GM23338 (cell line): ENCODE results near the gene VSIG10L. TPM values are rescaled to one million over a fixed set of nuclear protein-coding genes. Genes with fewer than 3 reads are reported as not detected.

ENCODE experiments used
- ATAC-seq: fragments of 200-7000 bp; cut with Tn5 transposase; 3 replicates; pipeline ENCODE4 v1.9.1; 2020
- DNase-seq: peaks from one replicate; pipeline ENCODE4 v3.0.0-alpha.2; 2015; ENCODE audit warnings: low spot score
- H2AFZ ChIP-seq: fragments of 200-600 bp; sonication (generic); 2 replicates; pipeline ENCODE4 v1.8.0; 2016; ENCODE audit warnings: antibody characterized with exemption, mild to moderate bottlenecking, moderate library complexity
- H3F3A ChIP-seq: fragments of 200-600 bp; sonication (generic); replicated peaks from 2 replicates; pipeline ENCODE4 v1.8.0; 2017; ENCODE audit warnings: antibody characterized with exemption, mixed run types, low read depth
- H3K27ac ChIP-seq: fragments of 200-600 bp; sonication (generic); 2 replicates; pipeline ENCODE4 v1.6.1; 2016; ENCODE audit warnings: low read depth
- H3K27me3 ChIP-seq: fragments of 200-600 bp; sonication (generic); 2 replicates; pipeline ENCODE4 v1.8.0; 2016; ENCODE audit warnings: mild to moderate bottlenecking, mixed run types, moderate library complexity; ENCODE audit not compliant: insufficient read depth
- H3K36me3 ChIP-seq: fragments of 200-600 bp; sonication (generic); 2 replicates; pipeline ENCODE4 v1.8.0; 2016; ENCODE audit warnings: mild to moderate bottlenecking; ENCODE audit not compliant: insufficient read depth
- H3K4me1 ChIP-seq: fragments of 200-600 bp; sonication (generic); 2 replicates; pipeline ENCODE4 v1.8.0; 2016; ENCODE audit warnings: mild to moderate bottlenecking, moderate library complexity; ENCODE audit not compliant: insufficient read depth
- H3K4me2 ChIP-seq: fragments of 200-600 bp; sonication (generic); 2 replicates; pipeline ENCODE4 v1.7.1; 2017; ENCODE audit warnings: mixed run types
- H3K4me3 ChIP-seq: fragments of 200-600 bp; sonication (generic); 2 replicates; pipeline ENCODE4 v1.6.1; 2016; ENCODE audit warnings: mixed run types
- H3K79me2 ChIP-seq: fragments of 200-600 bp; sonication (generic); replicated peaks from 2 replicates; pipeline ENCODE4 v1.8.0; 2017; ENCODE audit warnings: mild to moderate bottlenecking; ENCODE audit not compliant: insufficient read depth
- H3K9me2 ChIP-seq: fragments of 200-600 bp; sonication (generic); 2 replicates; pipeline ENCODE4 v1.8.0; 2017; ENCODE audit not compliant: insufficient read depth
- H4K20me1 ChIP-seq: fragments of 200-600 bp; sonication (generic); replicated peaks from 2 replicates; pipeline ENCODE4 v1.8.0; 2017; ENCODE audit warnings: mild to moderate bottlenecking; ENCODE audit not compliant: insufficient read depth
- H3K27ac Mint-ChIP-seq: 2 replicates; pipeline ENCODE4 v1.8.0; 2020; ENCODE audit warnings: inconsistent platforms, mild to moderate bottlenecking, moderate library complexity, mixed read lengths
- H3K27me3 Mint-ChIP-seq: 3 replicates; pipeline ENCODE4 v1.8.0; 2022; ENCODE audit warnings: low read depth, mild to moderate bottlenecking, moderate library complexity, mixed read lengths, inconsistent platforms; ENCODE audit not compliant: insufficient read depth, poor library complexity
- H3K36me3 Mint-ChIP-seq: 3 replicates; pipeline ENCODE4 v1.8.0; 2021; ENCODE audit warnings: low read depth, mild to moderate bottlenecking, inconsistent platforms, moderate library complexity, mixed read lengths
- H3K4me1 Mint-ChIP-seq: 3 replicates; pipeline ENCODE4 v1.8.0; 2020; ENCODE audit warnings: mild to moderate bottlenecking, inconsistent platforms, mixed read lengths
- H3K4me3 Mint-ChIP-seq: 3 replicates; pipeline ENCODE4 v1.8.0; 2021; ENCODE audit warnings: moderate library complexity, mild to moderate bottlenecking, inconsistent platforms, mixed read lengths
- H3K9me3 Mint-ChIP-seq: 3 replicates; pipeline ENCODE4 v1.8.0; 2020; ENCODE audit warnings: moderate library complexity, mild to moderate bottlenecking, inconsistent platforms, mixed read lengths
- CREB1 ChIP-seq: fragments of 250-450 bp; sonication (Bioruptor Pico); IDR thresholded peaks from 2 replicates; pipeline ENCODE4 v1.5.0; 2020; ENCODE audit warnings: low read depth, mild to moderate bottlenecking, moderate library complexity
- EZH2 ChIP-seq: fragments of 200-600 bp; sonication (generic); IDR thresholded peaks from one replicate; pipeline ENCODE4 v1.8.0; 2017; ENCODE audit warnings: antibody characterized with exemption, mild to moderate bottlenecking, low read depth; ENCODE audit not compliant: unreplicated experiment
- JUNB ChIP-seq: IDR thresholded peaks from one replicate; pipeline ENCODE4 v1.6.1; 2016; ENCODE audit warnings: antibody characterized with exemption; ENCODE audit not compliant: unreplicated experiment
- NANOG ChIP-seq: IDR thresholded peaks from 2 replicates; pipeline ENCODE4 v1.6.1; 2016; ENCODE audit warnings: antibody characterized with exemption, borderline replicate concordance
- STAT1 ChIP-seq: IDR thresholded peaks from one replicate; pipeline ENCODE4 v1.6.1; 2016; ENCODE audit warnings: antibody characterized with exemption; ENCODE audit not compliant: unreplicated experiment
- ZNF331 ChIP-seq: fragments of 250-450 bp; sonication (Bioruptor Pico); IDR thresholded peaks from 2 replicates; pipeline ENCODE4 v1.5.0; 2020; ENCODE audit warnings: low read depth, mild to moderate bottlenecking, moderate library complexity
- polyA plus RNA-seq: library from polyadenylated mRNA; unstranded; fragments of >200 nt; fragmentation: Nextera tagmentation; extraction: Ambion mirVana; gene quantifications from 2 replicates; pipeline ENCODE4 v1.2.1, GENCODE V29; 2016
- total RNA-seq: library from RNA; depleted of rRNA; stranded (reverse); fragments of >200 nt; shearing (Covaris generic); gene quantifications from 2 replicates; pipeline ENCODE4 v1.2.3, GENCODE V29; 2014
- TF ChIP-seq, protein P1 (sequence below): IDR thresholded peaks from one replicate; pipeline ENCODE4 v1.6.1; 2018; ENCODE audit warnings: antibody characterized with exemption; ENCODE audit not compliant: unreplicated experiment
- TF ChIP-seq, protein P2 (sequence below), 2 experiments: fragments of 200-600 bp in 1 of 2; sonication (generic) in 1 of 2; conservative IDR thresholded peaks; 2 replicates each; pipeline versions ENCODE4 v1.5.1 to v1.6.1; 2016 to 2017; ENCODE audit warnings: antibody characterized with exemption in 2 of 2, low read depth in 2 of 2, mild to moderate bottlenecking in 2 of 2, moderate library complexity in 1 of 2

Gene VSIG10L
- total and polyA plus RNA-seq, 2 experiments from 2014 or later = 9.6 to 10.4 TPM

DNA sequence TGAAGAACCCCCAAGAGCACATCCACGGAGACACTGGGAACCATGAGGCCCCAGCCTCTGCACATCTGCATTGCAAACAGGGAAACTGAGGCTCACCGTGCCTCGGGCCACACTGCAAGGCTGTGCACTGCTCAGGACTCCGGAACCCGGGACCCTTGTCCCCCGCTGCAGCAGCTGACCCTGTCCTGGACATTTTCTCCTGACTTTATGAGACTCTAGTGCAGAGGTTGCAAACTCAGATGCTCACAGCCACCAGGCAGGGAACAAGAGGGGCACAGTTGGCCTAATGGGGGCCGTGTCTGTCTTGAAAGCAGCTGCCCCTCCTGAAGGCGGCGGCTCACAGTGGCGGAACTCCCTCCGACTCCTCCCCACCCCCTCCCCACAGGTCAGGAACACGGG is 47.0 kb downstream of the VSIG10L start (continued):
- no peak for TF ChIP-seq JUNB
- TF ChIP-seq ZNF331 (CRISPR knock-in tag) = no peak
- no peak for TF ChIP-seq CREB1 (CRISPR knock-in tag)

DNA sequence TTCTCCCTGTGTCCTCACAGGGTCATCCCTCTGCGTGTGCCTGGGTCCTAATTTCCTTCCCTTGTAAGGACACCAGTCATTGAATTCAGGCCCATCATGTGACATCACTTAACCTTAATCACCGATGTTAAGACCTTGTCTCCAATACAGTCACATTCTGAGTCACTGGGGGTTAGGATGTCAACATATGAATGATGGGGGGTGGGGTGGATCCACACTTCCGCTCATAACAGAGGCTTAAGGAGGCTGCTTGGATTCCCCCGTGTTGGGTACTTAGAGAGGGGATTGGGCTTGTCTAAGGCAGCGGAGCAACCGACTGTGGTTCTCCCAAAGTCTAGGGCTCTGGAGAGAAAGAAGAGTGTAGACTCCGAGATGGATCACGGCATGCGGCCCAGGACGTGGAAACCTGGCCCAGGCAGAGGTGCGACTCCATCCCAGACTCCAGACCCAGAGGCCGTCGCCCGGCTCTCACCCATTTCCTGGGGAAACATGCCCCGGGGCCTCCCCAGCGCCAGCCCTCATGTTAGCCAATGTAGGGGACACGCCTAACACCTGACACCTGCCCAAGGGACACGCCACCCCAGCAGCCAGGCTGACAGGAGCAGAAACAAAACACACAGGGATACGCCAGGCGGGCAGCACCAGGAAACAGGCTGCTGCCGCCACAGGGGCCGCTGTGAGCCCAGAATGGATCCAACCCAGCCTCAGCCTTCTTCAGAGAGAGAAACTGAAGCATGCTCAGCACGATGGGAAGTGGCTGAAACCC is 47.5 kb downstream of the VSIG10L start:
- ATAC-seq (peak; percentile 16), DNase-seq (peak; percentile 36)
- Histone ChIP-seq H4K20me1 (no peaks in the 10 kb centered on the region), H3K36me3 (no peaks in the 10 kb centered on the region; the same call in 1 of the 2 replicates), H3K4me1 (peaks cover 45% of the 10 kb centered on the region), H3K79me2 (no peaks in the 10 kb centered on the region), H3K4me3 (no peak overlapping the region; the same call in 1 of the 2 replicates), H3K27me3 (no peaks in the 10 kb centered on the region), H3K4me2 (peak overlapping the region; percentile 65), H3K27ac (peak overlapping the region; percentile 50; the same call in 1 of the 2 replicates), H3F3A (peaks cover 2% of the 10 kb centered on the region; the same call in 1 of the 2 replicates), H3K9me2 (peaks cover 10% of the 10 kb centered on the region; the same call in 1 of the 2 replicates), H2AFZ (peak overlapping the region; percentile 70)
- peaks cover 11% of the 10 kb centered on the region for H3K27me3 Mint-ChIP-seq
- H3K9me3 Mint-ChIP-seq = no peaks in the 10 kb centered on the region; the same call in 1 of the 3 replicates
- TF ChIP-seq STAT1 (no peak), NANOG (no peak), EZH2 (no peak)
- TF ChIP-seq, protein P1, sequence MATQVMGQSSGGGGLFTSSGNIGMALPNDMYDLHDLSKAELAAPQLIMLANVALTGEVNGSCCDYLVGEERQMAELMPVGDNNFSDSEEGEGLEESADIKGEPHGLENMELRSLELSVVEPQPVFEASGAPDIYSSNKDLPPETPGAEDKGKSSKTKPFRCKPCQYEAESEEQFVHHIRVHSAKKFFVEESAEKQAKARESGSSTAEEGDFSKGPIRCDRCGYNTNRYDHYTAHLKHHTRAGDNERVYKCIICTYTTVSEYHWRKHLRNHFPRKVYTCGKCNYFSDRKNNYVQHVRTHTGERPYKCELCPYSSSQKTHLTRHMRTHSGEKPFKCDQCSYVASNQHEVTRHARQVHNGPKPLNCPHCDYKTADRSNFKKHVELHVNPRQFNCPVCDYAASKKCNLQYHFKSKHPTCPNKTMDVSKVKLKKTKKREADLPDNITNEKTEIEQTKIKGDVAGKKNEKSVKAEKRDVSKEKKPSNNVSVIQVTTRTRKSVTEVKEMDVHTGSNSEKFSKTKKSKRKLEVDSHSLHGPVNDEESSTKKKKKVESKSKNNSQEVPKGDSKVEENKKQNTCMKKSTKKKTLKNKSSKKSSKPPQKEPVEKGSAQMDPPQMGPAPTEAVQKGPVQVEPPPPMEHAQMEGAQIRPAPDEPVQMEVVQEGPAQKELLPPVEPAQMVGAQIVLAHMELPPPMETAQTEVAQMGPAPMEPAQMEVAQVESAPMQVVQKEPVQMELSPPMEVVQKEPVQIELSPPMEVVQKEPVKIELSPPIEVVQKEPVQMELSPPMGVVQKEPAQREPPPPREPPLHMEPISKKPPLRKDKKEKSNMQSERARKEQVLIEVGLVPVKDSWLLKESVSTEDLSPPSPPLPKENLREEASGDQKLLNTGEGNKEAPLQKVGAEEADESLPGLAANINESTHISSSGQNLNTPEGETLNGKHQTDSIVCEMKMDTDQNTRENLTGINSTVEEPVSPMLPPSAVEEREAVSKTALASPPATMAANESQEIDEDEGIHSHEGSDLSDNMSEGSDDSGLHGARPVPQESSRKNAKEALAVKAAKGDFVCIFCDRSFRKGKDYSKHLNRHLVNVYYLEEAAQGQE = no peak
- TF ChIP-seq, protein P2, sequence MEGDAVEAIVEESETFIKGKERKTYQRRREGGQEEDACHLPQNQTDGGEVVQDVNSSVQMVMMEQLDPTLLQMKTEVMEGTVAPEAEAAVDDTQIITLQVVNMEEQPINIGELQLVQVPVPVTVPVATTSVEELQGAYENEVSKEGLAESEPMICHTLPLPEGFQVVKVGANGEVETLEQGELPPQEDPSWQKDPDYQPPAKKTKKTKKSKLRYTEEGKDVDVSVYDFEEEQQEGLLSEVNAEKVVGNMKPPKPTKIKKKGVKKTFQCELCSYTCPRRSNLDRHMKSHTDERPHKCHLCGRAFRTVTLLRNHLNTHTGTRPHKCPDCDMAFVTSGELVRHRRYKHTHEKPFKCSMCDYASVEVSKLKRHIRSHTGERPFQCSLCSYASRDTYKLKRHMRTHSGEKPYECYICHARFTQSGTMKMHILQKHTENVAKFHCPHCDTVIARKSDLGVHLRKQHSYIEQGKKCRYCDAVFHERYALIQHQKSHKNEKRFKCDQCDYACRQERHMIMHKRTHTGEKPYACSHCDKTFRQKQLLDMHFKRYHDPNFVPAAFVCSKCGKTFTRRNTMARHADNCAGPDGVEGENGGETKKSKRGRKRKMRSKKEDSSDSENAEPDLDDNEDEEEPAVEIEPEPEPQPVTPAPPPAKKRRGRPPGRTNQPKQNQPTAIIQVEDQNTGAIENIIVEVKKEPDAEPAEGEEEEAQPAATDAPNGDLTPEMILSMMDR (conservative IDR thresholded peaks at IDR 0.05; ENCODE audit: low read depth in 2 of 2) = peak in 1 of 2 experiments; percentile 23; a peak in 1 of 4 replicates
- no peaks in the 10 kb centered on the region for H3K36me3 Mint-ChIP-seq
- H3K27ac Mint-ChIP-seq = no peak overlapping the region
- no peak overlapping the region for H3K4me3 Mint-ChIP-seq
- peaks cover 52% of the 10 kb centered on the region for H3K4me1 Mint-ChIP-seq
